ENCODE measurements around the gene CLDN14. TPM values are rescaled to one million over a fixed set of nuclear protein-coding genes. Genes with fewer than 3 reads are reported as not detected.
A peak's percentile ranks its signal among the peaks of the same experiment; 100 is the strongest.

CLDN14 gene, protein sequence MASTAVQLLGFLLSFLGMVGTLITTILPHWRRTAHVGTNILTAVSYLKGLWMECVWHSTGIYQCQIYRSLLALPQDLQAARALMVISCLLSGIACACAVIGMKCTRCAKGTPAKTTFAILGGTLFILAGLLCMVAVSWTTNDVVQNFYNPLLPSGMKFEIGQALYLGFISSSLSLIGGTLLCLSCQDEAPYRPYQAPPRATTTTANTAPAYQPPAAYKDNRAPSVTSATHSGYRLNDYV
- total RNA-seq (2013): not detected
- polyA plus RNA-seq (not detected), polyA minus RNA-seq (not detected in 2 replicates), total RNA-seq (0.07 to 1.6 (median 0.50) reads per million in 11 experiments)

DNA sequence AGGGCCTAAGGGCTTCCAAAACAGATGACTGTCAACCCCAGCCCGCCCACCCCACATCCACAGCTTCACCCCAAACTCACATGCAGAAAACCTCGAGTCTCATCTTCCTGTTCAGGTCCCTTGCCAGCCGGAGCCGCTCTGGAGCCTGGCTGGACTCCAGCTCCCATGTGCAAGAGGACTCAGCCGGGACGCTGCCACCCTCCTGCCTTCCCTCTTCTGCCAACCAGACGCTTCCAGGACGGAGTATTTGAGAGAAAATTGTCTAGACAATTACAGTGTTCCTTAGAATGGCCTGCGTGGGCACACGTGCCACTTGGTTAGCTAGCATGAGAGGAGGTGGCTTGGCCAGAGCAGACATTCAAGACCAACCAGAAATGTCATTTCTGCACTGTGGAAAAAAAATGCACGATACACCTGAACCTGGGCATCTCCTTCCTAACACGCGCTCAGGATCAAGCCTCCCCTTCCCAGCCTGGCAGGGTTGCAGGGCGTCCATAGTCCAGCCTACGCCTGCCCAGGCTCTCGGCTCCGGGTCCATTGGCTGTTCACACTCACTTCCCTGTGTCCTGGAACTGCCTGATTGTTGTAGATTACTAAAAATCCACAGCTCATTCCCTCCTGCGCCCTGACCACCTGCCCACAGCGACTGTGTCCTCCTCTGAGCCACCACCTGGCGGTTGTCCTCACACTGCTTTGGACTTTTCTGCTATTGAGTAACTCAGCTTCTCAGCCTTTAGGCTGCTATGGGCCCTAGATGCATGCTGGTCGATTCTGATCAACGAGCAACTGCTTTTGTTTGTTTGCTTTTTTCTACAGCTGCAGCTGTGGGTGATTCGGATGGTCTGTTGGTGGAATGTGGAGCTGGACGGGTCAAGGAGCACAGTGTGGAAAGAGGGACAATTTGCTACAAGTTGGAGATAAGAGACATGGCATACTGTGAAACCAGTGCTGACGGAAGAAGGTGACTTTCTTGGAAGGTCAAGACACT is at the start of gene CLDN14:
Gene CLDN14 (minus strand): TSS at position 708 of the 988 bp plus-strand sequence. CDS start 18,427 bp downstream, outside the sequence.
- no peak for DNase-seq
- H3K4me3 ChIP-seq (replicated peaks in 1 of 3; ENCODE audit: low read depth in 2 of 3, low read length in 3 of 3): no peak within 1 kb of the TSS
- 93% methylated on average over 21 of the region's 25 CpGs for WGBS (ENCODE audit: insufficient coverage)
- Mint-ChIP-seq H3K4me1 (no peaks in the 10 kb centered on the region), H3K9me3 (no peaks in the 10 kb centered on the region), H3K36me3 (no peaks in the 10 kb centered on the region), H3K4me3 (no peak within 1 kb of the TSS), H3K27ac (peak within 1 kb of the TSS in 1 of 7 donors; percentile 6), H3K27me3 (ENCODE audit: low read depth in 3 of 3) (peaks cover 2 to 4% (median 2%) of the 10 kb centered on the region in 3 donors)
- H3K27me3 ChIP-seq (ENCODE audit: control insufficient read depth in 2 of 2, insufficient read depth in 2 of 2, low read length in 2 of 2): no peaks in the 10 kb centered on the region
- no peaks in the 10 kb centered on the region for H3K36me3 ChIP-seq (replicated peaks in 1 of 2; ENCODE audit: control insufficient read depth in 1 of 2, insufficient read depth in 2 of 2, low read length in 2 of 2)
- no peaks in the 10 kb centered on the region for H4K20me1 ChIP-seq (ENCODE audit: insufficient read depth, low read length)
- H3K27ac ChIP-seq (ENCODE audit: low read depth in 1 of 2, low read length in 2 of 2): no peak within 1 kb of the TSS
- H3K4me2 ChIP-seq (replicated peaks; ENCODE audit: extremely low read depth, low read length, poor library complexity, severe bottlenecking): no peak within 1 kb of the TSS
- no peaks in the 10 kb centered on the region for H3K4me1 ChIP-seq (ENCODE audit: control insufficient read depth in 1 of 2, insufficient read depth in 2 of 2, low read length in 2 of 2)
- no peaks in the 10 kb centered on the region for H3K9me3 ChIP-seq (replicated peaks in 1 of 2; ENCODE audit: control insufficient read depth in 1 of 2, insufficient read depth in 1 of 2, low read length in 2 of 2)
- no peak within 1 kb of the TSS for H2AFZ ChIP-seq (ENCODE audit: insufficient read depth, low read depth, low read length, poor library complexity, severe bottlenecking)
- H3K9ac ChIP-seq (ENCODE audit: insufficient read depth, low read length, poor library complexity, severe bottlenecking): no peak within 1 kb of the TSS
- no peaks in the 10 kb centered on the region for H3K79me2 ChIP-seq (ENCODE audit: insufficient read depth, low read length)
- TF ChIP-seq, protein P1, sequence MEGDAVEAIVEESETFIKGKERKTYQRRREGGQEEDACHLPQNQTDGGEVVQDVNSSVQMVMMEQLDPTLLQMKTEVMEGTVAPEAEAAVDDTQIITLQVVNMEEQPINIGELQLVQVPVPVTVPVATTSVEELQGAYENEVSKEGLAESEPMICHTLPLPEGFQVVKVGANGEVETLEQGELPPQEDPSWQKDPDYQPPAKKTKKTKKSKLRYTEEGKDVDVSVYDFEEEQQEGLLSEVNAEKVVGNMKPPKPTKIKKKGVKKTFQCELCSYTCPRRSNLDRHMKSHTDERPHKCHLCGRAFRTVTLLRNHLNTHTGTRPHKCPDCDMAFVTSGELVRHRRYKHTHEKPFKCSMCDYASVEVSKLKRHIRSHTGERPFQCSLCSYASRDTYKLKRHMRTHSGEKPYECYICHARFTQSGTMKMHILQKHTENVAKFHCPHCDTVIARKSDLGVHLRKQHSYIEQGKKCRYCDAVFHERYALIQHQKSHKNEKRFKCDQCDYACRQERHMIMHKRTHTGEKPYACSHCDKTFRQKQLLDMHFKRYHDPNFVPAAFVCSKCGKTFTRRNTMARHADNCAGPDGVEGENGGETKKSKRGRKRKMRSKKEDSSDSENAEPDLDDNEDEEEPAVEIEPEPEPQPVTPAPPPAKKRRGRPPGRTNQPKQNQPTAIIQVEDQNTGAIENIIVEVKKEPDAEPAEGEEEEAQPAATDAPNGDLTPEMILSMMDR (IDR thresholded peaks at IDR 0.05): no peak
- intact Hi-C loops (cut with micrococcal nuclease): no loop called here

DNA sequence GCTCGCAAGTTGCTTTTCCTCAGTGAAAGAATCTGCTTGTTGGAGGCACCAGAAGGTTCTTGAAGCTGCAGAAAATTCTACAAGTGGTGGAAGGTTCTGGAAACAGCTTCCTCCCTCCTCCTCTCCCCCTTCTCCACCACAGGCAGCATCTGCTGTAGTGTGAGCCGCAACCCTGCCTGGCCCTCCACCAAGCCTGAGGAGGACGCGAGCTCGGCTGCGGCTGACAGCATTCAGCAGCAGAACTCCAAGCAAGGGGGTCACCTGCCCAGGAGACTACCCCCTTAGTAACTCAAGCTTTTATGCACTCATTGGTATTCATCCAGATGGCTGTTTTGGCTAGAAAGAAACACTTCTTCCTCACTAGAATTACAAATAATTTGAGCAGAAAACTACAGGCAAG is 48.8 kb upstream of the CLDN14 start:
- WGBS (ENCODE audit: insufficient coverage): 100% methylated on average over 6 of the region's 6 CpGs
- no peaks in the 10 kb centered on the region for H3K36me3 Mint-ChIP-seq
- TF ChIP-seq, protein P1 (IDR thresholded peaks at IDR 0.05): no peak
- Histone ChIP-seq H4K20me1 (ENCODE audit: insufficient read depth, low read length) (no peaks in the 10 kb centered on the region), H3K27ac (ENCODE audit: low read depth in 1 of 2, low read length in 2 of 2) (no peak overlapping the region), H3K27me3 (ENCODE audit: control insufficient read depth in 2 of 2, insufficient read depth in 2 of 2, low read length in 2 of 2) (no peaks in the 10 kb centered on the region), H3K9me3 (replicated peaks in 1 of 2; ENCODE audit: control insufficient read depth in 1 of 2, insufficient read depth in 1 of 2, low read length in 2 of 2) (no peaks in the 10 kb centered on the region), H3K79me2 (ENCODE audit: insufficient read depth, low read length) (no peaks in the 10 kb centered on the region), H3K4me1 (ENCODE audit: control insufficient read depth in 1 of 2, insufficient read depth in 2 of 2, low read length in 2 of 2) (no peaks in the 10 kb centered on the region), H2AFZ (ENCODE audit: insufficient read depth, low read depth, low read length, poor library complexity, severe bottlenecking) (no peak overlapping the region), H3K4me2 (replicated peaks; ENCODE audit: extremely low read depth, low read length, poor library complexity, severe bottlenecking) (no peak overlapping the region), H3K9ac (ENCODE audit: insufficient read depth, low read length, poor library complexity, severe bottlenecking) (no peak overlapping the region), H3K36me3 (replicated peaks in 1 of 2; ENCODE audit: control insufficient read depth in 1 of 2, insufficient read depth in 2 of 2, low read length in 2 of 2) (no peaks in the 10 kb centered on the region), H3K4me3 (replicated peaks in 1 of 3; ENCODE audit: low read depth in 2 of 3, low read length in 3 of 3) (no peak overlapping the region)
- intact Hi-C loops (cut with micrococcal nuclease): no loop called here
- H3K4me1 Mint-ChIP-seq: no peaks in the 10 kb centered on the region
- H3K27ac Mint-ChIP-seq: no peak overlapping the region
- H3K9me3 Mint-ChIP-seq: peaks cover 0 to 1% (median 0%) of the 10 kb centered on the region in 7 donors
- peaks cover 0 to 6% (median 0%) of the 10 kb centered on the region in 3 donors for H3K27me3 Mint-ChIP-seq (ENCODE audit: low read depth in 3 of 3)
- no peak for DNase-seq
- H3K4me3 Mint-ChIP-seq: no peak overlapping the region
